ENCODE results near the gene HLA-E.

GRCh38 chr6:30508890-30509736 lies 19.8 kb downstream of the HLA-E start:
- TF ChIP-seq GATA2 (IDR thresholded peaks at IDR 0.05; ENCODE audit: low read depth, low read length) (no peak), GATA3 (IDR thresholded peaks at IDR 0.05; ENCODE audit: low read depth, low read length) (no peak)

Measured in SH-SY5Y (cell line).